CD4-positive, alpha-beta T cell (primary cell): ENCODE results near the gene COL17A1. TPM values are rescaled to one million over a fixed set of nuclear protein-coding genes. Genes with fewer than 3 reads are reported as not detected.

ENCODE experiments used
- ATAC-seq: fragments of 200-7000 bp; cut with Tn5 transposase; one replicate; pipeline ENCODE4 v1.10.0; 2022; ENCODE audit warnings: mild to moderate bottlenecking; ENCODE audit not compliant: poor library complexity
- CTCF ChIA-PET: fragments of 350-600 bp; sonication (Branson Sonifier 250); formaldehyde crosslinking; loops from one replicate; lab custom pipeline; 2021; ENCODE audit warnings: antibody characterized with exemption, inconsistent platforms; lab: Charles Lee
- POLR2A ChIA-PET: fragments of 350-600 bp; sonication (Branson Sonifier 250); formaldehyde crosslinking; loops from one replicate; lab custom pipeline; 2021; ENCODE audit warnings: antibody characterized with exemption, inconsistent platforms; lab: Charles Lee
- DNase-seq, 14 experiments: peaks; one replicate each; pipeline ENCODE4 v3.0.0-alpha.2; 2013 to 2020; ENCODE audit warnings: mixed read lengths in 2 of 14
- H3K27ac ChIP-seq, 2 donors: one replicate each; pipeline versions ENCODE4 v1.5.1 to v1.7.0; 2013; ENCODE audit warnings: low read length in 2 of 2, low read depth in 1 of 2, mild to moderate bottlenecking in 1 of 2
- H3K27me3 ChIP-seq, 2 experiments: 1 replicate in 1 of 2; 2 replicates in 1 of 2; pipeline versions ENCODE4 v1.6.1 to v1.7.0; 2013; ENCODE audit warnings: low read length in 2 of 2, control low read depth in 1 of 2, mild to moderate bottlenecking in 1 of 2, moderate library complexity in 1 of 2; ENCODE audit not compliant: insufficient read depth in 2 of 2, control insufficient read depth in 1 of 2
- H3K36me3 ChIP-seq: one replicate; pipeline ENCODE4 v1.6.1; 2013; ENCODE audit warnings: low read length, control low read depth; ENCODE audit not compliant: insufficient read depth
- H3K4me1 ChIP-seq: one replicate; pipeline ENCODE4 v1.6.1; 2013; ENCODE audit warnings: low read length, control low read depth; ENCODE audit not compliant: insufficient read depth
- H3K4me3 ChIP-seq: one replicate; pipeline ENCODE4 v1.5.1; 2013; ENCODE audit warnings: mild to moderate bottlenecking, low read length, moderate library complexity
- H3K9me3 ChIP-seq, 2 experiments: 1 replicate in 1 of 2; 2 replicates in 1 of 2; pipeline versions ENCODE4 v1.6.1 to v1.7.0; 2013; ENCODE audit warnings: low read length in 2 of 2, mild to moderate bottlenecking in 2 of 2, control low read depth in 1 of 2, moderate library complexity in 1 of 2; ENCODE audit not compliant: control insufficient read depth in 1 of 2, insufficient read depth in 1 of 2
- H3K27ac Mint-ChIP-seq: one replicate; pipeline ENCODE4 v1.8.0; 2020; ENCODE audit warnings: mixed read lengths
- H3K27me3 Mint-ChIP-seq: one replicate; pipeline ENCODE4 v1.8.0; 2021; ENCODE audit warnings: mixed read lengths
- H3K36me3 Mint-ChIP-seq: one replicate; pipeline ENCODE4 v1.8.0; 2021; ENCODE audit warnings: low read depth, mixed read lengths
- H3K4me1 Mint-ChIP-seq: one replicate; pipeline ENCODE4 v1.8.0; 2021; ENCODE audit warnings: low read depth, mixed read lengths
- H3K4me3 Mint-ChIP-seq: one replicate; pipeline ENCODE4 v1.8.0; 2020; ENCODE audit warnings: mild to moderate bottlenecking, mixed read lengths
- H3K9me3 Mint-ChIP-seq: one replicate; pipeline ENCODE4 v1.8.0; 2020; ENCODE audit warnings: mixed read lengths
- CTCF ChIP-seq: fragments of 200-600 bp; IDR thresholded peaks from one replicate; pipeline ENCODE4 v1.8.0; 2022; ENCODE audit warnings: antibody characterized with exemption, mild to moderate bottlenecking
- intact Hi-C, 2 experiments: fragments of 100-400 bp; cut with DNase I in 1 of 2; cut with micrococcal nuclease in 1 of 2; formaldehyde crosslinking; loops; one replicate each; pipeline versions ENCODE4 v1.15.1 to v1.9.0; 2023 to 2025; cut with DNase I, micrococcal nuclease
- total RNA-seq, 174 experiments: library from RNA in 2 of 174; stranded (reverse) in 2 of 174; gene quantifications; one replicate each; pipeline ENCODE4 v1.2.3 and lab custom pipeline; 2021 to 2026

COL17A1 gene
- total RNA-seq, 2 experiments from 2014 or later, result not detected

GRCh38 chr10:104013489-104013888 is 72.2 kb downstream of the COL17A1 start:
- Histone ChIP-seq H3K27me3 (no peaks in the 10 kb centered on the region), H3K27ac (no peak overlapping the region), H3K36me3 (peaks cover 40% of the 10 kb centered on the region), H3K4me3 (no peak overlapping the region), H3K9me3 (no peaks in the 10 kb centered on the region), H3K4me1 (no peaks in the 10 kb centered on the region)
- Mint-ChIP-seq H3K4me3 (no peak overlapping the region), H3K27ac (no peak overlapping the region), H3K9me3 (no peaks in the 10 kb centered on the region), H3K4me1 (no peaks in the 10 kb centered on the region), H3K36me3 (peaks cover 82% of the 10 kb centered on the region), H3K27me3 (no peaks in the 10 kb centered on the region)
- intact Hi-C loops, result no loop called here
- ChIA-PET CTCF (interaction anchor here (0.9 kb wide), 1 partner anchor 12 kb away, joined by 3 read pairs; no protein-coding TSS in a partner anchor), POLR2A (no interaction called here)
- DNase-seq, result no peak
- ATAC-seq, result no peak
- no peak for TF ChIP-seq CTCF

- Histone ChIP-seq H3K27me3 (no peaks in the 10 kb centered on the region), H3K36me3 (peaks cover 36% of the 10 kb centered on the region), H3K4me1 (no peaks in the 10 kb centered on the region), H3K9me3 (no peaks in the 10 kb centered on the region), H3K4me3 (no peak overlapping the region), H3K27ac (no peak overlapping the region)
- no peaks in the 10 kb centered on the region for H3K27me3 Mint-ChIP-seq
- no peak for DNase-seq
- intact Hi-C loops, result no loop called here
- no peak overlapping the region for H3K27ac Mint-ChIP-seq
- peaks cover 71% of the 10 kb centered on the region for H3K36me3 Mint-ChIP-seq
- no peak for TF ChIP-seq CTCF
- H3K4me3 Mint-ChIP-seq, result no peak overlapping the region
- no peaks in the 10 kb centered on the region for H3K9me3 Mint-ChIP-seq
- ChIA-PET CTCF (no interaction called here), POLR2A (interaction anchor here (1.2 to 2.0 kb wide), 2 partner anchors 110 to 124 kb away, joined by 3 to 5 read pairs; partner anchors contain the start of gene SFR1)
- ATAC-seq, result no peak
- no peaks in the 10 kb centered on the region for H3K4me1 Mint-ChIP-seq
Measured at GRCh38 chr10:104011904-104012303, 73.8 kb downstream of the COL17A1 start.

- no peak overlapping the region for H3K4me3 Mint-ChIP-seq
- H3K4me1 ChIP-seq, result no peaks in the 10 kb centered on the region
Measured at GRCh38 chr10:104005172-104005863, 80.4 kb downstream of the COL17A1 start.

More at GRCh38 chr10:104005172-104005863, 80.4 kb downstream of the COL17A1 start:
- peaks cover 4% of the 10 kb centered on the region for H3K4me1 Mint-ChIP-seq
- Histone ChIP-seq H3K27me3 (no peaks in the 10 kb centered on the region), H3K9me3 (no peaks in the 10 kb centered on the region), H3K4me3 (no peak overlapping the region), H3K36me3 (peaks cover 70% of the 10 kb centered on the region), H3K27ac (no peak overlapping the region)
- ChIA-PET CTCF (interaction anchor here (1.4 to 1.5 kb wide), 2 partner anchors 116 to 117 kb away, joined by 3 read pairs; partner anchors contain the start of gene SFR1), POLR2A (interaction anchor here (0.9 kb wide), 1 partner anchor 22 kb away, joined by 6 read pairs; no protein-coding TSS in a partner anchor)
- DNase-seq, result no peak
- intact Hi-C loops, result loop anchor here in 1 of 2 experiments (5.0 kb wide), 1 partner anchor 118 kb away; no protein-coding TSS in a partner anchor
- TF ChIP-seq CTCF, result no peak
- H3K36me3 Mint-ChIP-seq, result peaks cover 80% of the 10 kb centered on the region
- H3K27me3 Mint-ChIP-seq, result no peaks in the 10 kb centered on the region
- ATAC-seq, result no peak
- H3K9me3 Mint-ChIP-seq, result no peaks in the 10 kb centered on the region
- H3K27ac Mint-ChIP-seq, result no peak overlapping the region
